Chondrocyte (in vitro differentiated cells): ENCODE data around the gene SLC44A3. TPM values are rescaled to one million over a fixed set of nuclear protein-coding genes. Genes with fewer than 3 reads are reported as not detected.

Experiments
- DNase-seq: peaks from one replicate; pipeline ENCODE4 v3.0.0; 2021; ENCODE audit warnings: mixed read lengths, low spot score
- H3K27ac Mint-ChIP-seq: one replicate; pipeline ENCODE4 v1.8.0; 2021; ENCODE audit warnings: mild to moderate bottlenecking, moderate library complexity, mixed read lengths; ENCODE audit not compliant: unreplicated experiment
- H3K27me3 Mint-ChIP-seq: 2 replicates; pipeline ENCODE4 v1.8.0; 2021; ENCODE audit warnings: low read depth, mixed read lengths
- H3K36me3 Mint-ChIP-seq: 2 replicates; pipeline ENCODE4 v1.8.0; 2021; ENCODE audit warnings: low read depth, mixed read lengths
- H3K4me1 Mint-ChIP-seq: 2 replicates; pipeline ENCODE4 v1.8.0; 2021; ENCODE audit warnings: low read depth, mild to moderate bottlenecking, mixed read lengths
- H3K4me3 Mint-ChIP-seq: one replicate; pipeline ENCODE4 v1.8.0; 2021; ENCODE audit warnings: mild to moderate bottlenecking, moderate library complexity, mixed read lengths; ENCODE audit not compliant: unreplicated experiment
- H3K9me3 Mint-ChIP-seq: 2 replicates; pipeline ENCODE4 v1.8.0; 2021; ENCODE audit warnings: low read depth, mixed read lengths
- long read RNA-seq: library from polyadenylated mRNA; stranded (forward); transcript quantifications from one replicate; pipeline ENCODE4 v2.0.0, GENCODE V29; 2021
- total RNA-seq: library from RNA; stranded (reverse); gene quantifications from 3 replicates; pipeline ENCODE4 v1.2.1, GENCODE V29; 2021
- TF ChIP-seq, protein P1 (sequence below): fragments of 200-600 bp; sonication (generic); IDR thresholded peaks from 2 replicates; pipeline ENCODE4 v1.5.0; 2021; ENCODE audit warnings: antibody characterized with exemption, mild to moderate bottlenecking, moderate library complexity

Gene SLC44A3, protein sequence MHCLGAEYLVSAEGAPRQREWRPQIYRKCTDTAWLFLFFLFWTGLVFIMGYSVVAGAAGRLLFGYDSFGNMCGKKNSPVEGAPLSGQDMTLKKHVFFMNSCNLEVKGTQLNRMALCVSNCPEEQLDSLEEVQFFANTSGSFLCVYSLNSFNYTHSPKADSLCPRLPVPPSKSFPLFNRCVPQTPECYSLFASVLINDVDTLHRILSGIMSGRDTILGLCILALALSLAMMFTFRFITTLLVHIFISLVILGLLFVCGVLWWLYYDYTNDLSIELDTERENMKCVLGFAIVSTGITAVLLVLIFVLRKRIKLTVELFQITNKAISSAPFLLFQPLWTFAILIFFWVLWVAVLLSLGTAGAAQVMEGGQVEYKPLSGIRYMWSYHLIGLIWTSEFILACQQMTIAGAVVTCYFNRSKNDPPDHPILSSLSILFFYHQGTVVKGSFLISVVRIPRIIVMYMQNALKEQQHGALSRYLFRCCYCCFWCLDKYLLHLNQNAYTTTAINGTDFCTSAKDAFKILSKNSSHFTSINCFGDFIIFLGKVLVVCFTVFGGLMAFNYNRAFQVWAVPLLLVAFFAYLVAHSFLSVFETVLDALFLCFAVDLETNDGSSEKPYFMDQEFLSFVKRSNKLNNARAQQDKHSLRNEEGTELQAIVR
- 1.5 to 2.5 TPM (median 2.2 TPM) in 3 replicates for total RNA-seq
- long read RNA-seq, partial matches to known transcripts = 0 of 1 reads
- long read RNA-seq, other reads (novel, unspliced or antisense) = 0 of 1 reads

DNA sequence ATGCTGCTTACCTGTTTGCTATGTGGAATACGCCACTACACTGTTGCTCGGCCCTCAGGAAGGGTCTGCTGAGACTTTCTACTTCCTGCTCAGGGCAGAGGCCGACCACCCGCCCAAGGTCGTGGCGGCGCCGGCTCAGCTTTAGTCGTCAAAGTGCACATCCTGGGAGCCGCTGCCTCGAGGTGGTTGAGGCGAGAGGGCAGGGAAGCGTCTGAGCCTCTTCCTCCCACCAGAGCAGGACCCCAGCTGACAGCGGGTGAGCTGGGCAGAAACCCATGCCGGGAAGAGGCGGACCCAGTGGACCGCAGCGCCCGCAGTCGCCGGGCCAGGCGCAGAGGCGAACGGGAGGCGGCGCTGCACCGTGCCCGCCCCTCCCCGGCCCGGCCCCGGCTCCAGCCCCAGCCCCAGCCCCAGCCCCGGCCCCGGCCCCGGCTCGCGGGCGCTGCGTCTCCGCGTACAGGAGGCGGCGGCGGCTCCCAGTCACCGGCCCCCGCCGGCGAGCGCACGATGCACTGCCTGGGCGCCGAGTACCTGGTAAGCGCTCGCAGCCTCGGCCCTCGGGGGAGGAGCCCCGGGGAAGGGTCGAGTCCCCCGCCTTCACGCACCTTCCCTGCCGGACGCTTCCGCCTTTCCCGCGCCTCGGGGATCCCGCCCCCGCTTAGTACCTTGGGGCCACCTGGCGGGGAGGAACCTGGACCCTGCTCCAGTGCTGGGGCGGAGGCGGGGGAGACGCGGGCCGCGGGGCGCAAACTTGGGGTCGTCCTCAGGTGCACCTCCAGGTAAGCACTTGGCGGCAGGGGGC lies at the start of gene SLC44A3:
SLC44A3 (plus strand) TSS at position 413 of the 802 bp plus-strand sequence; CDS start at position 508, 95 bp downstream.
- Mint-ChIP-seq H3K27ac (no peak within 1 kb of the TSS), H3K27me3 (peaks cover 4% of the 10 kb centered on the region)
- DNase-seq = no peak

DNA sequence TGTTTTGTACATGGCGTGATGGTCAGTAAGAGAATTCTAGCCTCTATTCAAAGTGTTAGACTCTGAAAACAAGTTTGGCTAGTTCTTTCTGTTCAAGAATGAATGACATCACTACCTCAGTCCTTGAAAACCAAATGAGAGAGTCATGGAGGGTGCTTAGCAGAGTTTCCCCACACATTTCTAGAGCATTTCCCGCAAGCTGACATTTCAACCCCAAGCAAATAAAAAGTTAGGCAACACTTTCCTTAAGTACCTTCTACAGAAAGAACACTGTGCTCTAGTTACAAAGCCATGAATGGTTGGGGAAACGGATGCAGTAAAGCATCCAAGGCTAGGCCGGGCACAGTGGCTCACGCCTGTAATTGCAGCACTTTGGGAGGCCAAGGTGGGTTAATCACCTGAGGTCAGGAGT lies 47.9 kb upstream of the SLC44A3 start:
- Mint-ChIP-seq H3K9me3 (peaks cover 7% of the 10 kb centered on the region), H3K27me3 (no peaks in the 10 kb centered on the region), H3K27ac (no peak overlapping the region), H3K4me1 (peaks cover 24% of the 10 kb centered on the region), H3K36me3 (no peaks in the 10 kb centered on the region), H3K4me3 (no peak overlapping the region)
- TF ChIP-seq, protein P1, sequence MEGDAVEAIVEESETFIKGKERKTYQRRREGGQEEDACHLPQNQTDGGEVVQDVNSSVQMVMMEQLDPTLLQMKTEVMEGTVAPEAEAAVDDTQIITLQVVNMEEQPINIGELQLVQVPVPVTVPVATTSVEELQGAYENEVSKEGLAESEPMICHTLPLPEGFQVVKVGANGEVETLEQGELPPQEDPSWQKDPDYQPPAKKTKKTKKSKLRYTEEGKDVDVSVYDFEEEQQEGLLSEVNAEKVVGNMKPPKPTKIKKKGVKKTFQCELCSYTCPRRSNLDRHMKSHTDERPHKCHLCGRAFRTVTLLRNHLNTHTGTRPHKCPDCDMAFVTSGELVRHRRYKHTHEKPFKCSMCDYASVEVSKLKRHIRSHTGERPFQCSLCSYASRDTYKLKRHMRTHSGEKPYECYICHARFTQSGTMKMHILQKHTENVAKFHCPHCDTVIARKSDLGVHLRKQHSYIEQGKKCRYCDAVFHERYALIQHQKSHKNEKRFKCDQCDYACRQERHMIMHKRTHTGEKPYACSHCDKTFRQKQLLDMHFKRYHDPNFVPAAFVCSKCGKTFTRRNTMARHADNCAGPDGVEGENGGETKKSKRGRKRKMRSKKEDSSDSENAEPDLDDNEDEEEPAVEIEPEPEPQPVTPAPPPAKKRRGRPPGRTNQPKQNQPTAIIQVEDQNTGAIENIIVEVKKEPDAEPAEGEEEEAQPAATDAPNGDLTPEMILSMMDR = no peak
- DNase-seq = no peak

More for the DNA sequence above, at the start of gene SLC44A3:
- TF ChIP-seq, protein P1 = peak; percentile 75
- Mint-ChIP-seq H3K4me1 (peaks cover 12% of the 10 kb centered on the region), H3K9me3 (peaks cover 2% of the 10 kb centered on the region), H3K36me3 (peaks cover 3% of the 10 kb centered on the region), H3K4me3 (peak within 1 kb of the TSS; percentile 76)

DNA sequence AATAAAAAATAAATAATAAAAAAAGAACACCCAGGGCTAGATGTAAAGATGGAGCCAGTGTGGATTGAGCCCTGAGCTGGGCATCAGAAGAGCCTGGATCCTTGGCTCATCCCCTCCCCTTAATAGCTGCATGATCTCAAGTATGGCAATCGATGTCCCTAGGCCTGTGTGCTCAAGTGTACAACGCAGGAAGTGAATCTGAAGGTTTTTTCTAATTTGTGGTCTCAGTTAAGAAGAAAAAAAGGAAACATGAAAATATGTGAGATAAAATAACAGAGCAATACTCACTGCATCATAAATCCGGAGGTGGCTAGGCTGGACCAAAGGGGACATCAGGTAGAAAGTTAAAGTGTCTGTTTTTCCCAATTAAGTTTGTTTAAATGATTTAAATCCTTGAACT lies 47.3 kb upstream of the SLC44A3 start:
- peaks cover 24% of the 10 kb centered on the region for H3K4me1 Mint-ChIP-seq
- H3K27ac Mint-ChIP-seq = peak overlapping the region; percentile 2

DNA sequence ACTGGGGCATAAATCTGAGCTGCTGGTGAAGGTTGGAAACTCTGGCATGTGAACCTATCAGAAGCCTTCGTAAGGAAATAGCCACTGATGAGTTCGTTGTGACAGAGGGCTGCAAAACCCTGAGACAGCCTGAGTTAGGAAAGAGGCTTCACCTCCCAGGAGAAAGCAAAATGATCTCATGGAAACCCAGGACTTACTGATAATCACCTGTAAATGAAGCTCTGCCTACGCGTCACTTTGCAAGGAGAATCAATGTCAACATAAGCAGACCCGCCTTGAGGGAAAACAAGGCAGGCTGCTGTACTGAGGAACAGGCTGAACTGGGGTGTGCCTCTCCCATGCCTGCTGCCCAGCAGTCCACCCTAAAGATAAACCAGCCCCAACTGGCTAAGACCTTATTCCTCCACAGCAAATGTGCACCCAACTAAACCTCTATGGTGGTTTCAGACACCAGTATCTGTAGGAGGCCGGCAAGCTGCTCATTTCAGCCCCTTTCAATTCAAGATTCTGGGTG lies 46.8 kb upstream of the SLC44A3 start:
- no peaks in the 10 kb centered on the region for H3K27me3 Mint-ChIP-seq
- no peaks in the 10 kb centered on the region for H3K36me3 Mint-ChIP-seq
- peaks cover 24% of the 10 kb centered on the region for H3K4me1 Mint-ChIP-seq
- DNase-seq = no peak
- peaks cover 9% of the 10 kb centered on the region for H3K9me3 Mint-ChIP-seq
- H3K27ac Mint-ChIP-seq = peak overlapping the region; percentile 86
- TF ChIP-seq, protein P1 = no peak
- no peak overlapping the region for H3K4me3 Mint-ChIP-seq

More for the DNA sequence above, 47.3 kb upstream of the SLC44A3 start:
- no peak overlapping the region for H3K4me3 Mint-ChIP-seq
- H3K27me3 Mint-ChIP-seq = no peaks in the 10 kb centered on the region
- peaks cover 9% of the 10 kb centered on the region for H3K9me3 Mint-ChIP-seq
- TF ChIP-seq, protein P1 = no peak
- H3K36me3 Mint-ChIP-seq = no peaks in the 10 kb centered on the region
- no peak for DNase-seq
